PFSK-1 (cell line): ENCODE results near the gene MLPH.
A peak's percentile ranks its signal among the peaks of the same experiment; 100 is the strongest.

ENCODE experiments used
- FOXP2 ChIP-seq: optimal IDR thresholded peaks from 2 replicates; pipeline ENCODE3; 2011; ENCODE audit warnings: borderline replicate concordance, control low read depth, inconsistent platforms; ENCODE audit not compliant: insufficient read depth; ENCODE audit errors: extremely low read length, extremely low read depth
- POLR2AphosphoS5 ChIP-seq: IDR thresholded peaks from 2 replicates; pipeline ENCODE4 v1.6.1; 2012; ENCODE audit warnings: low read depth, mild to moderate bottlenecking, control low read depth, low read length, moderate library complexity
- REST ChIP-seq, 2 experiments: IDR thresholded peaks; 2 replicates each; pipeline versions ENCODE4 v1.6.1 to v1.8.0; 2011 to 2012; ENCODE audit warnings: low read depth in 2 of 2, low read length in 2 of 2, control low read depth in 1 of 2, inconsistent platforms in 1 of 2, mild to moderate bottlenecking in 1 of 2, moderate library complexity in 1 of 2; ENCODE audit not compliant: insufficient read depth in 1 of 2
- SIN3A ChIP-seq: IDR thresholded peaks from 2 replicates; pipeline ENCODE4 v1.6.1; 2012; ENCODE audit warnings: mild to moderate bottlenecking, low read length, moderate library complexity, borderline replicate concordance; ENCODE audit not compliant: insufficient read depth
- TAF1 ChIP-seq: IDR thresholded peaks from 2 replicates; pipeline ENCODE4 v1.6.1; 2012; ENCODE audit warnings: low read length, control low read depth, borderline replicate concordance; ENCODE audit not compliant: insufficient read depth

Gene MLPH

GRCh38 chr2:237577956-237578870, 91.2 kb downstream of the MLPH start:
- TF ChIP-seq REST (IDR thresholded peaks at IDR 0.05; ENCODE audit: insufficient read depth in 1 of 2, low read depth in 2 of 2, low read length in 2 of 2) (no peak), POLR2AphosphoS5 (no peak), TAF1 (no peak), SIN3A (no peak), FOXP2 (no peak)

DNA sequence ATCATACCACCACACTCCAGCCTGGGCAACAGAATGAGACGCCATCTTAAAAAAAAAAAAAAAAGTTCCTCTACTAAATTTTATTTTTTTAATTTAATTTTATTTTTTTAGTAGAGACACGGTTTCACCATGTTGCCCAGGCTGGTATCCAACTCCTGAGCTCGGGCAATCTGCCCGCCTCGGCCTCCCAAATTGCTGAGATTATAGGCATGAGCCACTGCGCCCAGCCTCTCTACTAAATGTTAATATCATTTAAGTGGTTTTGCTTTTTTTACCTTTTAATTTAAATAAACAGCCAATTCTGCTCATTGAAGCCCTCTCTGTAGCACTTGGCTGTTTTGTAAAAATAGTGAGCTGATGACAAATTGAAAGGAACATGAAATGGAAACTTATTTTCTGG, 94.3 kb downstream of the MLPH start:
- no peak for TF ChIP-seq FOXP2
- no peak for TF ChIP-seq POLR2AphosphoS5
- TF ChIP-seq TAF1 = no peak
- TF ChIP-seq SIN3A = no peak
- no peak for TF ChIP-seq REST (IDR thresholded peaks at IDR 0.05; ENCODE audit: insufficient read depth in 1 of 2, low read depth in 2 of 2, low read length in 2 of 2)

GRCh38 chr2:237581751-237582746, 95.0 kb downstream of the MLPH start:
- TF ChIP-seq REST (IDR thresholded peaks at IDR 0.05; ENCODE audit: insufficient read depth in 1 of 2, low read depth in 2 of 2, low read length in 2 of 2) (no peak), SIN3A (no peak), POLR2AphosphoS5 (no peak), FOXP2 (peak; percentile 26)

DNA sequence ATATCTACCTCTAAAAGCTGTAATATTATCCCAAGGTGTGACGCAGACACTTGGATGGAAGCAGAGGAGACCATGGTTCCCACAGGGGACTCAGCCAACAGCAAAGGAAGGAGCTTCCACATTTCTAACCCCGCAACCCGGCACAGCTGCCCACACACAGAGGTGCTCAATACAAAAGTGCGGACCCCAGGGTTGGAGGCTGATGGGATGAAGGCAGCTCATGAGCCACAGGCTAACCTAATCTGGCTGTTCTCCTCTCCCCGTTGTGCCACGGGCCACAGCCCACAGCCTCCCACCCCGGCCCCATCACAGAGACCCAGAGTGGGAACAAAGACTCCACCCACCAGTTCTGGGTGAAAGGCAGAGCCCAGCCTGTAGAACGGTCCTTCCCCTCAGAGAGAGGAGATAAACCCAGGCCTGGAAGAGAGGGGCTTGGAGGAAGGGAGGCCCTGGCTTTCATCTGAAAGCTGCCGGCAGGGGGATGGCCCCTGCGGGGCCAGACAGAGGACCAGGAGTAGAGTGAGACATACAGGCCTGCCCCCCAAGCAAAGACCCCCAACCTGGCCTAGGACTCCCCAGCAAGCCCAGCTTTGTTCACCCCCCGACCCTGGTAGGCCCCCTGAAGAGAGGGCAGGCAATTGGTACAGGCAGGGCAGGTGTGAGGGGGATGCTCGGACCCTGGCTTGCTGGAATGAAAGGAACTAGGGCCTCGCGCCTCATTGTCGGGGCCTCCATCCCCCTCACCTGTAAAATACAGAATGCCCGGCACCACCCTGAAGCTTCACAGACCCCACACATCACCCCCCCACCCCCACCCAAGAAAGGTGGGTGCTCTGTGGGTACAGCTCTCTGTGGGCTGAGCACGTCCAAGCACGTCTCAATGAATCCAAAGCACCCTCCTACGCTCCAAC, 96.6 kb downstream of the MLPH start:
- TF ChIP-seq SIN3A (no peak), REST (IDR thresholded peaks at IDR 0.05; ENCODE audit: insufficient read depth in 1 of 2, low read depth in 2 of 2, low read length in 2 of 2) (no peak), TAF1 (no peak), FOXP2 (no peak), POLR2AphosphoS5 (no peak)
